Caco-2 (cell line): Measurements from ENCODE around the gene CDH16. TPM values are rescaled to one million over a fixed set of nuclear protein-coding genes. Genes with fewer than 3 reads are reported as not detected.

Experiments used
- BruUV-seq: library from RNA; stranded (reverse); fragments of 400-500 nt; replicated peaks from 2 replicates; lab custom pipeline; 2021; lab: Mats Ljungman, UMichigan
- CTCF ChIA-PET: fragments of 300-600 bp; sonication (Branson Sonifier 250); formaldehyde crosslinking; loops from one replicate; lab custom pipeline; 2022; ENCODE audit warnings: antibody characterized with exemption; lab: Charles Lee
- POLR2A ChIA-PET: fragments of 300-600 bp; sonication (Branson Sonifier 250); formaldehyde crosslinking; loops from one replicate; lab custom pipeline; 2022; ENCODE audit warnings: antibody characterized with exemption; lab: Charles Lee
- DNase-seq, 2 experiments: peaks; one replicate each; pipeline versions ENCODE4 v3.0.0 to v3.0.0-alpha.2; 2020 to 2022
- H3K27me3 ChIP-seq: replicated peaks from 2 replicates; pipeline ENCODE4 v1.6.0; 2011; ENCODE audit warnings: low read length; ENCODE audit not compliant: control insufficient read depth, insufficient read depth
- H3K36me3 ChIP-seq: 2 replicates; pipeline ENCODE4 v1.5.1; 2011; ENCODE audit warnings: low read length; ENCODE audit not compliant: control insufficient read depth, insufficient read depth
- H3K4me1 ChIP-seq: fragments of 250-450 bp; sonication (Bioruptor Pico); 2 replicates; pipeline ENCODE4 v1.5.1; 2020; ENCODE audit warnings: mild to moderate bottlenecking
- H3K4me3 ChIP-seq: 2 replicates; pipeline ENCODE4 v1.5.1; 2011; ENCODE audit warnings: low read depth, mild to moderate bottlenecking, control low read depth, low read length
- H3K9me3 ChIP-seq: fragments of 250-450 bp; sonication (Bioruptor Pico); 2 replicates; pipeline ENCODE4 v1.5.1; 2020; ENCODE audit warnings: mild to moderate bottlenecking, moderate library complexity
- H3K27ac Mint-ChIP-seq: one replicate; pipeline ENCODE4 v1.8.0; 2022; ENCODE audit warnings: mixed read lengths; ENCODE audit not compliant: unreplicated experiment
- H3K27me3 Mint-ChIP-seq: one replicate; pipeline ENCODE4 v1.8.0; 2022; ENCODE audit warnings: mixed read lengths; ENCODE audit not compliant: insufficient read depth, unreplicated experiment
- H3K36me3 Mint-ChIP-seq: one replicate; pipeline ENCODE4 v1.8.0; 2022; ENCODE audit warnings: mild to moderate bottlenecking, mixed read lengths; ENCODE audit not compliant: insufficient read depth, unreplicated experiment
- H3K4me1 Mint-ChIP-seq: one replicate; pipeline ENCODE4 v1.8.0; 2022; ENCODE audit warnings: low read depth, mixed read lengths; ENCODE audit not compliant: unreplicated experiment
- H3K4me3 Mint-ChIP-seq: one replicate; pipeline ENCODE4 v1.8.0; 2022; ENCODE audit warnings: mild to moderate bottlenecking, moderate library complexity, mixed read lengths; ENCODE audit not compliant: unreplicated experiment
- H3K9me3 Mint-ChIP-seq: one replicate; pipeline ENCODE4 v1.8.0; 2022; ENCODE audit warnings: mixed read lengths; ENCODE audit not compliant: unreplicated experiment
- CTCF ChIP-seq, 2 experiments: fragments of 200-600 bp in 1 of 2; IDR thresholded peaks; 1 replicate in 1 of 2; 2 replicates in 1 of 2; pipeline versions ENCODE4 v1.5.1 to v1.8.0; 2011 to 2022; ENCODE audit warnings: antibody characterized with exemption in 1 of 2, control low read depth in 1 of 2, inconsistent platforms in 1 of 2, low read depth in 1 of 2, low read length in 1 of 2, mild to moderate bottlenecking in 1 of 2, moderate library complexity in 1 of 2; ENCODE audit not compliant: insufficient read depth in 1 of 2, severe bottlenecking in 1 of 2, unreplicated experiment in 1 of 2
- intact Hi-C: fragments of 100-400 bp; cut with micrococcal nuclease; formaldehyde crosslinking; loops from one replicate; pipeline ENCODE4 v1.10.0; 2022; ENCODE audit not compliant: unreplicated experiment
- total RNA-seq: library from RNA; stranded (reverse); gene quantifications from 2 replicates; pipeline ENCODE4 v1.2.3, GENCODE V29; 2022

CDH16 gene
- total RNA-seq, 1 experiment from 2014 or later, result 0.48 TPM

GRCh38 chr16:66882702-66883101 is 36.0 kb downstream of the CDH16 start:
- H3K4me1 Mint-ChIP-seq, result peaks cover 33% of the 10 kb centered on the region

GRCh38 chr16:66881964-66882508 is 36.6 kb downstream of the CDH16 start:
- Histone ChIP-seq H3K36me3 (peaks cover 5% of the 10 kb centered on the region), H3K27me3 (no peaks in the 10 kb centered on the region), H3K4me3 (no peak overlapping the region; the same call in 1 of the 2 replicates), H3K4me1 (peaks cover 36% of the 10 kb centered on the region), H3K9me3 (no peaks in the 10 kb centered on the region)
- DNase-seq, result no peak
- Mint-ChIP-seq H3K9me3 (no peaks in the 10 kb centered on the region), H3K27ac (no peak overlapping the region), H3K4me3 (peak overlapping the region; percentile 89), H3K27me3 (no peaks in the 10 kb centered on the region), H3K4me1 (peaks cover 32% of the 10 kb centered on the region), H3K36me3 (peaks cover 35% of the 10 kb centered on the region)
- intact Hi-C loops, result no loop called here
- CTCF ChIA-PET, result interaction anchor here (1.0 to 3.8 kb wide), 4 partner anchors 9 to 51 kb away, joined by 3 to 45 read pairs (median 6); partner anchors contain the start of gene NAE1
- BruUV-seq, result no TSS peak
- POLR2A ChIA-PET, result no interaction called here
- no peak for TF ChIP-seq CTCF (IDR thresholded peaks at IDR 0.05; ENCODE audit: insufficient read depth in 1 of 2, low read depth in 1 of 2, low read length in 1 of 2, severe bottlenecking in 1 of 2, unreplicated experiment in 1 of 2)

More at GRCh38 chr16:66882702-66883101, 36.0 kb downstream of the CDH16 start:
- H3K27me3 ChIP-seq, result no peaks in the 10 kb centered on the region
- no peak overlapping the region for H3K27ac Mint-ChIP-seq
- intact Hi-C loops, result no loop called here
- H3K36me3 ChIP-seq, result peaks cover 5% of the 10 kb centered on the region
- H3K9me3 ChIP-seq, result no peaks in the 10 kb centered on the region
- no TSS peak for BruUV-seq
- peaks cover 42% of the 10 kb centered on the region for H3K36me3 Mint-ChIP-seq
- CTCF ChIA-PET, result interaction anchor here (2.1 to 3.8 kb wide), 2 partner anchors 10 to 52 kb away, joined by 8 to 45 read pairs; partner anchors contain the start of gene NAE1
- no peak for DNase-seq
- no peak for TF ChIP-seq CTCF (IDR thresholded peaks at IDR 0.05; ENCODE audit: insufficient read depth in 1 of 2, low read depth in 1 of 2, low read length in 1 of 2, severe bottlenecking in 1 of 2, unreplicated experiment in 1 of 2)
- POLR2A ChIA-PET, result no interaction called here
- H3K4me3 Mint-ChIP-seq, result no peak overlapping the region
- H3K4me1 ChIP-seq, result peaks cover 36% of the 10 kb centered on the region
- no peaks in the 10 kb centered on the region for H3K9me3 Mint-ChIP-seq
- no peak overlapping the region for H3K4me3 ChIP-seq
- no peaks in the 10 kb centered on the region for H3K27me3 Mint-ChIP-seq

- CTCF ChIA-PET, result interaction anchor here (1.0 to 3.8 kb wide), 5 partner anchors 9 to 51 kb away, joined by 3 to 45 read pairs (median 7); partner anchors contain the start of gene NAE1
- peaks cover 30% of the 10 kb centered on the region for H3K36me3 Mint-ChIP-seq
- intact Hi-C loops, result no loop called here
- no peak for DNase-seq
- TF ChIP-seq CTCF (IDR thresholded peaks at IDR 0.05; ENCODE audit: insufficient read depth in 1 of 2, low read depth in 1 of 2, low read length in 1 of 2, severe bottlenecking in 1 of 2, unreplicated experiment in 1 of 2), result no peak
- Histone ChIP-seq H3K27me3 (no peaks in the 10 kb centered on the region), H3K4me3 (peak overlapping the region; percentile 95), H3K9me3 (no peaks in the 10 kb centered on the region), H3K4me1 (peaks cover 32% of the 10 kb centered on the region), H3K36me3 (peaks cover 5% of the 10 kb centered on the region)
- H3K4me3 Mint-ChIP-seq, result peak overlapping the region; percentile 89
- no peaks in the 10 kb centered on the region for H3K27me3 Mint-ChIP-seq
- POLR2A ChIA-PET, result no interaction called here
- no TSS peak for BruUV-seq
- peaks cover 27% of the 10 kb centered on the region for H3K4me1 Mint-ChIP-seq
- no peak overlapping the region for H3K27ac Mint-ChIP-seq
- no peaks in the 10 kb centered on the region for H3K9me3 Mint-ChIP-seq
These were observed 37.1 kb downstream of the CDH16 start for GRCh38 chr16:66881560-66881959.
